ENCODE measurements around the gene DPP6.
"Not testable (repeated sequence)": the region's sequence is repeated elsewhere in the genome, so short reads cannot be mapped to it uniquely, and the experiment has no call there.

- TF ChIP-seq, protein P1, sequence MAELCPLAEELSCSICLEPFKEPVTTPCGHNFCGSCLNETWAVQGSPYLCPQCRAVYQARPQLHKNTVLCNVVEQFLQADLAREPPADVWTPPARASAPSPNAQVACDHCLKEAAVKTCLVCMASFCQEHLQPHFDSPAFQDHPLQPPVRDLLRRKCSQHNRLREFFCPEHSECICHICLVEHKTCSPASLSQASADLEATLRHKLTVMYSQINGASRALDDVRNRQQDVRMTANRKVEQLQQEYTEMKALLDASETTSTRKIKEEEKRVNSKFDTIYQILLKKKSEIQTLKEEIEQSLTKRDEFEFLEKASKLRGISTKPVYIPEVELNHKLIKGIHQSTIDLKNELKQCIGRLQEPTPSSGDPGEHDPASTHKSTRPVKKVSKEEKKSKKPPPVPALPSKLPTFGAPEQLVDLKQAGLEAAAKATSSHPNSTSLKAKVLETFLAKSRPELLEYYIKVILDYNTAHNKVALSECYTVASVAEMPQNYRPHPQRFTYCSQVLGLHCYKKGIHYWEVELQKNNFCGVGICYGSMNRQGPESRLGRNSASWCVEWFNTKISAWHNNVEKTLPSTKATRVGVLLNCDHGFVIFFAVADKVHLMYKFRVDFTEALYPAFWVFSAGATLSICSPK (IDR thresholded peaks at IDR 0.05; ENCODE audit: borderline replicate concordance), result not testable (repeated sequence)
- TF ChIP-seq SAP30 (IDR thresholded peaks at IDR 0.05; ENCODE audit: borderline replicate concordance, insufficient read depth, low read depth, low read length, poor library complexity, severe bottlenecking); BHLHE40 (IDR thresholded peaks at IDR 0.05; ENCODE audit: low read length); GTF3C2 (IDR thresholded peaks at IDR 0.05; ENCODE audit: borderline replicate concordance, extremely low read depth, insufficient read length); ZNF444 (CRISPR knock-in tag; IDR thresholded peaks at IDR 0.05); CTCF (IDR thresholded peaks at IDR 0.05 in 2 of 3, conservative IDR thresholded peaks at IDR 0.05 in 1 of 3; ENCODE audit: insufficient read depth in 2 of 3, low read depth in 1 of 3, low read length in 3 of 3); CCNT2 (IDR thresholded peaks at IDR 0.05; ENCODE audit: borderline replicate concordance, extremely low read depth, insufficient read length, low read depth, low read length); ZNF592 (IDR thresholded peaks at IDR 0.05); CBX5 (IDR thresholded peaks at IDR 0.05; ENCODE audit: borderline replicate concordance, low read depth): not testable (repeated sequence)
- TF ChIP-seq, protein P2, sequence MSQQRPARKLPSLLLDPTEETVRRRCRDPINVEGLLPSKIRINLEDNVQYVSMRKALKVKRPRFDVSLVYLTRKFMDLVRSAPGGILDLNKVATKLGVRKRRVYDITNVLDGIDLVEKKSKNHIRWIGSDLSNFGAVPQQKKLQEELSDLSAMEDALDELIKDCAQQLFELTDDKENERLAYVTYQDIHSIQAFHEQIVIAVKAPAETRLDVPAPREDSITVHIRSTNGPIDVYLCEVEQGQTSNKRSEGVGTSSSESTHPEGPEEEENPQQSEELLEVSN (IDR thresholded peaks at IDR 0.05; ENCODE audit: borderline replicate concordance in 1 of 2, extremely low read depth in 1 of 2, insufficient read depth in 1 of 2, insufficient read length in 1 of 2, low read depth in 1 of 2, low read length in 1 of 2, poor library complexity in 1 of 2, severe bottlenecking in 1 of 2), result not testable (repeated sequence)
Observed at GRCh38 chr7:154934353-154934952, 882.3 kb downstream of the DPP6 start.
